ENCODE data around the gene C2CD4D.

DNA sequence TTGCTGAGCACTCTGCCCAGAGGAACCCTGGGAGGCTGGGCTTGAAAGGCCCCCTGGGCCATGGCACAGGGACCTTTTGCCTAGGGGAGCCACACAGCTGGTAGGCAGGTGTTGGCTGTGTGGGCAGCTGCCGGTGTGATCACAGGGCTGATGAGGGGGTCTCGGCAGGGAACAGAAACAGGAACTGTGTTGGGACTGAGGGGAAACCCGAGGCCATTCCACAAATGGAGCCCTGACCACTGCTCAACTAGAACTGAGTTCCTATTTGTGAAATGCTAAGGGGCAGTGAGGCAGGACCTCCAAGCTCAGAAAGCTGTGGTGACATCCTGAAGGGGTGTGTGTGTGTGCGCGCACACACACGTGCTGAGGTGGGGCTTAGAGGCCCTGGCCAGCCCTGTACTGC lies 20.3 kb upstream of the C2CD4D start:
- TF ChIP-seq, protein P1, sequence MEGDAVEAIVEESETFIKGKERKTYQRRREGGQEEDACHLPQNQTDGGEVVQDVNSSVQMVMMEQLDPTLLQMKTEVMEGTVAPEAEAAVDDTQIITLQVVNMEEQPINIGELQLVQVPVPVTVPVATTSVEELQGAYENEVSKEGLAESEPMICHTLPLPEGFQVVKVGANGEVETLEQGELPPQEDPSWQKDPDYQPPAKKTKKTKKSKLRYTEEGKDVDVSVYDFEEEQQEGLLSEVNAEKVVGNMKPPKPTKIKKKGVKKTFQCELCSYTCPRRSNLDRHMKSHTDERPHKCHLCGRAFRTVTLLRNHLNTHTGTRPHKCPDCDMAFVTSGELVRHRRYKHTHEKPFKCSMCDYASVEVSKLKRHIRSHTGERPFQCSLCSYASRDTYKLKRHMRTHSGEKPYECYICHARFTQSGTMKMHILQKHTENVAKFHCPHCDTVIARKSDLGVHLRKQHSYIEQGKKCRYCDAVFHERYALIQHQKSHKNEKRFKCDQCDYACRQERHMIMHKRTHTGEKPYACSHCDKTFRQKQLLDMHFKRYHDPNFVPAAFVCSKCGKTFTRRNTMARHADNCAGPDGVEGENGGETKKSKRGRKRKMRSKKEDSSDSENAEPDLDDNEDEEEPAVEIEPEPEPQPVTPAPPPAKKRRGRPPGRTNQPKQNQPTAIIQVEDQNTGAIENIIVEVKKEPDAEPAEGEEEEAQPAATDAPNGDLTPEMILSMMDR (IDR thresholded peaks at IDR 0.05) = no peak
- TF ChIP-seq POLR2A (IDR thresholded peaks at IDR 0.05) = no peak
- TF ChIP-seq EP300 (IDR thresholded peaks at IDR 0.05) = no peak

Measured in sigmoid colon (tissue), 4 donors.